T-helper 2 cell treated with Interferon-gamma antibody and Interleukin-4, amounts not matched to agents 5 μg/mL and 100 μg/mL, for 36 hours (primary cell): Measurements from ENCODE around the gene LRRC4C.

Experiments
- DNase-seq: peaks from one replicate; pipeline ENCODE4 v3.0.0; 2021; ENCODE audit warnings: low spot score
- H3K27ac Mint-ChIP-seq: one replicate; pipeline ENCODE4 v1.8.0; 2021; ENCODE audit warnings: mild to moderate bottlenecking, mixed read lengths
- H3K27me3 Mint-ChIP-seq: one replicate; pipeline ENCODE4 v1.8.0; 2021; ENCODE audit warnings: low read depth, mixed read lengths
- H3K36me3 Mint-ChIP-seq: one replicate; pipeline ENCODE4 v1.8.0; 2021; ENCODE audit warnings: low read depth, mixed read lengths
- H3K4me1 Mint-ChIP-seq: one replicate; pipeline ENCODE4 v1.8.0; 2021; ENCODE audit warnings: low read depth, mixed read lengths
- H3K4me3 Mint-ChIP-seq: one replicate; pipeline ENCODE4 v1.8.0; 2022; ENCODE audit warnings: mild to moderate bottlenecking, moderate library complexity, mixed read lengths
- H3K9me3 Mint-ChIP-seq: one replicate; pipeline ENCODE4 v1.8.0; 2021; ENCODE audit warnings: mixed read lengths

Gene LRRC4C

GRCh38 chr11:41459465-41460401 lies at the start of gene LRRC4C:
Gene LRRC4C, minus strand, starts transcription at chr11:41459652.
- Mint-ChIP-seq H3K27me3 (no peaks in the 10 kb centered on the region), H3K36me3 (no peaks in the 10 kb centered on the region), H3K4me3 (no peak within 1 kb of the TSS), H3K4me1 (no peaks in the 10 kb centered on the region), H3K27ac (no peak within 1 kb of the TSS), H3K9me3 (no peaks in the 10 kb centered on the region)
- no peak for DNase-seq

GRCh38 chr11:41508121-41508520 lies 48.7 kb upstream of the LRRC4C start:
- Mint-ChIP-seq H3K4me1 (no peaks in the 10 kb centered on the region), H3K9me3 (peaks cover 37% of the 10 kb centered on the region), H3K36me3 (no peaks in the 10 kb centered on the region), H3K27ac (no peak overlapping the region), H3K4me3 (no peak overlapping the region), H3K27me3 (no peaks in the 10 kb centered on the region)
- DNase-seq, result no peak

GRCh38 chr11:41499429-41499828 lies 40.0 kb upstream of the LRRC4C start:
- H3K36me3 Mint-ChIP-seq, result no peaks in the 10 kb centered on the region
- no peaks in the 10 kb centered on the region for H3K27me3 Mint-ChIP-seq
- H3K9me3 Mint-ChIP-seq, result peaks cover 30% of the 10 kb centered on the region
- DNase-seq, result no peak
- no peaks in the 10 kb centered on the region for H3K4me1 Mint-ChIP-seq
- H3K4me3 Mint-ChIP-seq, result no peak overlapping the region
- no peak overlapping the region for H3K27ac Mint-ChIP-seq

GRCh38 chr11:41498726-41499125 lies 39.3 kb upstream of the LRRC4C start:
- DNase-seq, result no peak
- no peak overlapping the region for H3K27ac Mint-ChIP-seq
- no peak overlapping the region for H3K4me3 Mint-ChIP-seq
- no peaks in the 10 kb centered on the region for H3K27me3 Mint-ChIP-seq
- peaks cover 23% of the 10 kb centered on the region for H3K9me3 Mint-ChIP-seq
- no peaks in the 10 kb centered on the region for H3K36me3 Mint-ChIP-seq
- H3K4me1 Mint-ChIP-seq, result no peaks in the 10 kb centered on the region

- Mint-ChIP-seq H3K27me3 (no peaks in the 10 kb centered on the region), H3K4me1 (no peaks in the 10 kb centered on the region), H3K36me3 (no peaks in the 10 kb centered on the region), H3K4me3 (no peak overlapping the region), H3K27ac (no peak overlapping the region), H3K9me3 (peaks cover 20% of the 10 kb centered on the region)
- DNase-seq, result no peak
These were observed 38.5 kb upstream of the LRRC4C start for GRCh38 chr11:41497974-41498373.

- H3K4me1 Mint-ChIP-seq, result no peaks in the 10 kb centered on the region
- H3K27me3 Mint-ChIP-seq, result no peaks in the 10 kb centered on the region
- DNase-seq, result no peak
- no peak overlapping the region for H3K4me3 Mint-ChIP-seq
- H3K27ac Mint-ChIP-seq, result no peak overlapping the region
- H3K36me3 Mint-ChIP-seq, result no peaks in the 10 kb centered on the region
- peaks cover 22% of the 10 kb centered on the region for H3K9me3 Mint-ChIP-seq
These were observed 35.3 kb upstream of the LRRC4C start for GRCh38 chr11:41494716-41495115.

GRCh38 chr11:41486424-41486823 lies 27.0 kb upstream of the LRRC4C start:
- DNase-seq, result no peak
- Mint-ChIP-seq H3K27ac (no peak overlapping the region), H3K9me3 (peaks cover 37% of the 10 kb centered on the region), H3K4me3 (no peak overlapping the region), H3K4me1 (no peaks in the 10 kb centered on the region), H3K36me3 (no peaks in the 10 kb centered on the region), H3K27me3 (no peaks in the 10 kb centered on the region)

- H3K4me1 Mint-ChIP-seq, result no peaks in the 10 kb centered on the region
These were observed 24.5 kb upstream of the LRRC4C start for GRCh38 chr11:41483956-41484355.

GRCh38 chr11:41479179-41479578 lies 19.7 kb upstream of the LRRC4C start:
- H3K4me3 Mint-ChIP-seq, result no peak overlapping the region
- no peak overlapping the region for H3K27ac Mint-ChIP-seq
- H3K36me3 Mint-ChIP-seq, result no peaks in the 10 kb centered on the region
- no peaks in the 10 kb centered on the region for H3K4me1 Mint-ChIP-seq
- H3K27me3 Mint-ChIP-seq, result no peaks in the 10 kb centered on the region
- no peak for DNase-seq
- peaks cover 11% of the 10 kb centered on the region for H3K9me3 Mint-ChIP-seq

More at GRCh38 chr11:41483956-41484355, 24.5 kb upstream of the LRRC4C start:
- Mint-ChIP-seq H3K27ac (no peak overlapping the region), H3K9me3 (peaks cover 17% of the 10 kb centered on the region), H3K4me3 (no peak overlapping the region), H3K36me3 (no peaks in the 10 kb centered on the region), H3K27me3 (no peaks in the 10 kb centered on the region)
- DNase-seq, result no peak

- H3K4me3 Mint-ChIP-seq, result no peak overlapping the region
- H3K4me1 Mint-ChIP-seq, result no peaks in the 10 kb centered on the region
- no peaks in the 10 kb centered on the region for H3K9me3 Mint-ChIP-seq
- no peaks in the 10 kb centered on the region for H3K36me3 Mint-ChIP-seq
- DNase-seq, result no peak
- no peaks in the 10 kb centered on the region for H3K27me3 Mint-ChIP-seq
- H3K27ac Mint-ChIP-seq, result no peak overlapping the region
These were observed 1.7 kb upstream of the LRRC4C start for GRCh38 chr11:41461057-41461681.

- Mint-ChIP-seq H3K4me3 (no peak overlapping the region), H3K4me1 (no peaks in the 10 kb centered on the region), H3K9me3 (no peaks in the 10 kb centered on the region), H3K27ac (no peak overlapping the region), H3K36me3 (no peaks in the 10 kb centered on the region), H3K27me3 (no peaks in the 10 kb centered on the region)
- DNase-seq, result no peak
These were observed 811 bp downstream of the LRRC4C start for GRCh38 chr11:41458641-41459040.

- H3K36me3 Mint-ChIP-seq, result no peaks in the 10 kb centered on the region
- H3K27me3 Mint-ChIP-seq, result no peaks in the 10 kb centered on the region
- no peak overlapping the region for H3K27ac Mint-ChIP-seq
- no peaks in the 10 kb centered on the region for H3K9me3 Mint-ChIP-seq
- no peak for DNase-seq
- H3K4me1 Mint-ChIP-seq, result no peaks in the 10 kb centered on the region
- no peak overlapping the region for H3K4me3 Mint-ChIP-seq
These were observed 1.3 kb downstream of the LRRC4C start for GRCh38 chr11:41458154-41458553.

GRCh38 chr11:41457216-41458014 lies 2.0 kb downstream of the LRRC4C start:
- DNase-seq, result no peak
- Mint-ChIP-seq H3K27me3 (no peaks in the 10 kb centered on the region), H3K9me3 (no peaks in the 10 kb centered on the region), H3K27ac (no peak overlapping the region), H3K36me3 (no peaks in the 10 kb centered on the region), H3K4me1 (no peaks in the 10 kb centered on the region), H3K4me3 (no peak overlapping the region)

GRCh38 chr11:41456269-41456668 lies 3.2 kb downstream of the LRRC4C start:
- Mint-ChIP-seq H3K4me1 (no peaks in the 10 kb centered on the region), H3K4me3 (no peak overlapping the region), H3K27me3 (no peaks in the 10 kb centered on the region), H3K27ac (no peak overlapping the region), H3K36me3 (no peaks in the 10 kb centered on the region), H3K9me3 (no peaks in the 10 kb centered on the region)
- DNase-seq, result no peak
